Hematopoietic multipotent progenitor cell treated with erythropoietin and hydrocortisone succinate and interleukin-3 and kit ligand, for 4 days (in vitro differentiated cells): ENCODE measurements around the gene NIN.
A peak's percentile ranks its signal among the peaks of the same experiment; 100 is the strongest.
"Not testable (repeated sequence)": the region's sequence is repeated elsewhere in the genome, so short reads cannot be mapped to it uniquely, and the experiment has no call there.

Source experiments
- DNase-seq: peaks from one replicate; pipeline ENCODE4 v3.0.0-alpha.2; 2015

The NIN gene

DNA sequence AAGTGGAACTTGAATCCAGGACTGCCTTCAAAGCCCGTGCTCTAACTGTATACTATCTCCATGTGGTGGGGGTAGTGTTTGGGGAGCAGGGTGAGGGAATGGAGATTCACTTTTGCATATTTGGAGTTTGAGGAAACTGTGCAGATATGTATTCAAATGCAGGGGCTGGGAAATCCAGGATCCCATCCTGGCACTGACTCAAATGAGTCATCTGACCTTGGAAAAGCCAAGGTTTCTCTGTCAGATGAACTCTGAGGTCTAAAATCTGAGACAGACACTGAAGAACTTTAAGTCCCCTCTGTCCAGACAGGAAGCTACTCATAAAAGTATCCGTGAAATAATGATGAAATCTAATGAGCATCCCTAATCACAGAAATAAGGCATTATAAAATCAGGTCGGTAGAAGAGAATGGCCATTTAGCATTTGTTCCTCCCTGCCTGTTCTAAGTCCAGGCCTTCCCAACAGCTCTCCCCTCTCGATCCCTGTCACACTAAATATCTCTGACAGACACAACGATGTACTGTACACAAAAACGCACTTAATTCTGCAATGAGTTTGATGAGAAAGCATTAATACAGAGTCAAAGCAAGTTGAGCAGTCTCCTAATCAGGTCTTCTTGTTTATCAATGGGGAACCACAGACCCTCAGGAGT, 14.4 kb downstream of the NIN start:
- no peak for DNase-seq

DNA sequence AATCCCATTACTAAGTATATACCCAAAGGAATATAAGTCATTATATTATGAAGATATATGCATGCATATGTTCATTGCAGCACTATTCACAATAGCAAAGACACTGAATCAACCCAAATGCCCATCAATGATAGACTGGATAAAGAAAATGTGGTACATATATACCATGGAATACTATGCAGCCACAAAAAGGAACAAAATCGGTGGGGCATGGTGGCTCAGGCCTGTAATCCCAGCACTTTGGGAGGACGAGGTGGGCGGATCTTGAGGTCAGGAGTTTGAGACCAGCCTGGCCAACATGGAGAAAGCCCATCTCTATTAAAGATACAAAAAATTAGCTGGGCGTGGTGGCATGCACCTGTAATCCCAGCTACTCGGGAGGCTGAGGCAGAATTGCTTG, 15.4 kb downstream of the NIN start:
- DNase-seq = not testable (repeated sequence)

DNA sequence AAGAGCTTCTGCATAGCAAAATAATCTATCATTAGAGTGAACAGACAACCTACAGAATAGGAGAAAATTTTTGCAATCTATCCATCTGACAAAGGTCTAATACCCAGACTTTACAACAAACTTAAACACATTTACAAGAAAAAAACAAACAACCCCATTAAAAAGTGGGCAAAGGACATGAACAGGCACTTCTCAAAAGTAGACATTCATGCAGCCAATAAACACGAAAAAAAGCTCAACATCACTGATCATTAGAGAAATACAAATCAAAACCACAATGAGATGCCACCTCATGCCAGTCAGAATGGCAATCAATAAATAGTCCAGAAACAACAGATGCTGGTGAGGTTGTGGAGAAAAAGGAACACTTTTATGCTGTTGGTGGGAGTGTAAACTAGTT, 15.9 kb downstream of the NIN start:
- not testable (repeated sequence) for DNase-seq

DNA sequence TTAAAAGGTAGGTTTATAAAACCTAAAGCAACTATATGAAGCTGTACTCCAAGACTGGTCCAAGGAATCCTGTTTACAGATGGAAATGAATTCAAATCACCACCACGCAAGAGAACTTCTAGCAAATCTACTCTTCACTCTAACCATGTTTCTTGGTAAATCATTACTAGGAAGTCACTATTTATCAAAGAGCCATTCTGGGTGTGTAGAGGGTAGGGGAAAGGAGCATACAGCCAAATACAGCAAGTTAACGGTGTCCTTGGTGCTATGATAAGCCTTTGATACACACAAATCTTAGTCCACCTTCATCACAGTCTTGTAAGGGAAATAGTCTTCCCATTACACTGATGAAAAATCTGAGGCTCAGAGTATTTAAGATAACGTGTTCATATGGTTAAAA, 16.8 kb downstream of the NIN start:
- peak; percentile 23 for DNase-seq

DNA sequence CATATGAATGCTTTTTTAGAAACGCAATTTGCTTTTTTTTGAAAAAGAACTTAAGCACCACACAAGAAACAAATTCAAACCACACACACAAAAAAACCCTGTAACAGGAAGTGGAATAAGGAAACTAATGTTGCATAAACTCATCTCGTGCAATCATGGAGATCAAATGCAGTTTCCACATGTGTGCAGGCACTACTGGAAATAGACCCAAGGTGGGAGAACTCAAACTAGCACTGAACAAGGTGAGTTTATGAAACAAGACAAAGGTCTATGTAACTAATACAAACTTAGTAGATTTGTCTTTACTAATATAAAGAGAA, 17.5 kb downstream of the NIN start:
- DNase-seq = peak; percentile 86

DNA sequence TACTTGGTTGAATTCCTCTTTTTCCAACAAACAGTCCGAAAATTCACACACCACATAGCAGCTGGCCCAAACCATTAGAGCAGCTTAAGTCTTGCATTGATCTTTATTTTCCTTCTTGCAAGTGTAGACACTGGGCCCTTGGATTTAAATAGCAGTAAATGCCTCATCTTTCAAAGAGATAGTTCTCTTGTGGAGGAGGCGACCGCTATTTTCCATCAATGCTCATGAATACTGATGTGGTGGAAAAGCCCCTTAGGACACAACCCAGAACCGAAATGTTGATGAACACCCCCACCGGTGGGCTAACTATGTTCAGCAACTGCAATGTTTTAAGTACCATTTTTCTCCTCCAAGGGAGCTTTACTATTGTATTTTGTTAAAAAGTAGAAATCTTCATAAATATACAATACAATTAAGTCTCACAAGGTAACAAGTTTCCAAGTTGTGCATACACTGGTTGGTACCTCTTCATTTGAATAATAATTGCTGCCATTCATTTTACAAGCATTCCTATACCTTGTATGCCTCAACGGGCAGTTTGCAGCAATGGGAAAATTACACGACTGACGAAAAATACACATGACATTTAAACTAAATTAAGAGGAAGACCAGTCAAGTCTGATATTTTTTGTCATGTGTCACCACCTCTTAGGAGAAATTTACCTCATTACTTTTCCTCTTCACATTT, 18.0 kb downstream of the NIN start:
- DNase-seq = no peak

DNA sequence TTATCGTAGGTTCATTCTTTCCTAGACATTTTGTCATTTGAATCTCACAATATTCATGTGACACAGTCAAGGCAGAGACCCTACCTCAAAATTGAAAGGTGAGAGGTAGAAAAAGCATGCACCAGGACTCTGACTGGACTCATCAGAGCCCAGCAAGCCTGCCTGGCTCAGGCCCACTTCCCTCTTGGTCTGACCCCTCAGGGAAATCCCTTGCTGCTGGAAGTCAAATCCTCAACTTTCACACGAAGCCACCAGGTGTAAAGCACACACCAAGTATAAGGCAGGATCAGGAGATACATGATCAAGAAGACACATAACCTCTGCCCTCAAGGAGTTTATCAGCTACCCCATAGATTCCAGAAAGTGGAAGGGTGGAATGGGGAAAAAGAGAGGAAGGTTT, 18.8 kb downstream of the NIN start:
- DNase-seq = no peak

DNA sequence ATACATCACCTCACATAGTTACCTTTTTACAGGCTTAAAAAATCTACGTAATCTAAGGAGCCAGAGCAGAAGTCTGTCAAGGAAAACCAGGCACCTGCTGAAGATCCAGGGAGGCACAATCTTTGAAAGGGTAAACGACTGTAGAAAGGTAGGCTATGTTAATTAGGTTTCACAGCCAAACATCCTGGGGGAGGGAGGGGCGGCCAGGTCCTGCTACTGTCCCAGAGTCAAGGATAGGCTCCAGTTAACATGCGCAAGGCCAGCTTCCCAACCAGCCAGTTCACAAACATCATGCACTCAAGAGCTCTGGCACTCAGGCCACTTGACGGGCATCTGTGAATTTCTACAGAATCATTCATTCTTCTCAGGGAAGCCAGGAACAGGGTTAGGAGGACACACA, 22.9 kb downstream of the NIN start:
- no peak for DNase-seq

DNA sequence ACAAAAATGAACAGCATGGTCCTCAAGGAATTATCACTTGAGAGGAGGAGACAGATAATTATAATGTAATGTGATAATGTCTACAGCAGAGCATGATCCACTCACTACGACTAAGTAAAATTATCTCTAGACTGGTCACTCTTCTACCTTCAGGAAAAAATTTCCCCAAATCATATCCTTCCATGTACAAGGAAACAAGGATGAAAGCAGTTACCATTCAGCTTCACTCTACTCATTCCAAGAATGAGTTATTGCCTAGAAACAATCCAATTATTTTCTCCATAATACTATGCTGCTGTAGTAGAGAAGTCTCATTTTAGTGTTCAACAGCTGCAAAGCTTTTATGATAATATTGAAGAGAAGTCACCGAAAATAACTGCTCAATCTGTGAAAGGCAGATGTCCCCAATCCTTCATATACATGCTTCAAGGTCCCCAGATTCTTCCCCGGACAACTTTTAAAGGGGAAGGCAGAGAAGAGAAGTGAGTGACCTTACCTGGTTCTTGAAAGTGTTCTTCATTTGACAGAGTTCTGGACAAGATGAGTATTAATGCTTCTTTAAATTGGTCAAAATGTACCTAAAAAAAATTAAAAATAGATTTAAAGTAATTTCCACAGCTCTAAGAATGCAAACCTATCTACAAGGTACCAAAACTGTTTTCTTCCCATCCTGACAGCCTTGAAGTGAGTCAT, 24.6 kb downstream of the NIN start:
- no peak for DNase-seq

DNA sequence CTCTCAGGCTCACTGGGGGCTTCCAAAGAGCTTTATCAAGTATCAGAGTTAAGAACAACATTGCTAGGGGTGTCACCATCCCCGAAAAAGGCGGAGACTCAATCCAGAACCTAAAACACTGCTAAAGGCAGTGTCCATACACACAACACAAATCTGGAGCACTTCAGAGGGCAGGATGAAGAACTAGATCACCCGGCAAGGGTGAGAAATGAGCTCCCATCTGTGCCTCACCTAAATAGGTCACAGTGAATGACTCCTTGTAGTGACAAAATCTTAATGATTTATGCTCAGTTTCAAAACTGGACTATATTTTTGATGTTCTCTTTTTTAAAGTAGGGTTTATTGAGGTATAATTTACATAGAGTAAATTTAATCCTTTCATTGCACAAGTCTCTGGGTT, 25.6 kb downstream of the NIN start:
- no peak for DNase-seq

DNA sequence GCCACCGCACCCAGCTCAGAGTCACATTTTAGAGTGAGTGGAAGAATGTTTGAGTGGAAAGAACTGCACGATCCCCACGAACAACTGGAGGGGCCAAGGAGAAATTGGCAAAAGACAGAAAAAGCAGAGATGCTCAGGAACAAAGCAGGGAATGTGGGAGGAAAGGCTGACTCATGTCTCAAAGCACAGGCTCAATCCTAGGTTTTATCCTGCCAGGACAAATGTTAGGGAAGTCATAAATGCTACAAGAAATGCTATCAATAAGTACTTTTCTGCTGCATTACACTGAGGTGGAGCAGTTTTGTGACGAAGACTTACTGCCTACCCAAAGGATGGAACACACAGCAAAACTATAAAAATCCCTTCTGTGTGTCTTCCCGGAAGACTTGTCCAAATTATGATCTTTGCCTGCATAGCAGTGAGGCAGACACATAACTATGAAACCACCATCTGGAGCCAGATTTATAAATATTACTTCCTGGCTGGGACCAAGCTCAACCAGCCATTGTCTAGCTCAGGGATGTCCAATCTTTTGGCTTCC, 26.7 kb downstream of the NIN start:
- DNase-seq = no peak

DNA sequence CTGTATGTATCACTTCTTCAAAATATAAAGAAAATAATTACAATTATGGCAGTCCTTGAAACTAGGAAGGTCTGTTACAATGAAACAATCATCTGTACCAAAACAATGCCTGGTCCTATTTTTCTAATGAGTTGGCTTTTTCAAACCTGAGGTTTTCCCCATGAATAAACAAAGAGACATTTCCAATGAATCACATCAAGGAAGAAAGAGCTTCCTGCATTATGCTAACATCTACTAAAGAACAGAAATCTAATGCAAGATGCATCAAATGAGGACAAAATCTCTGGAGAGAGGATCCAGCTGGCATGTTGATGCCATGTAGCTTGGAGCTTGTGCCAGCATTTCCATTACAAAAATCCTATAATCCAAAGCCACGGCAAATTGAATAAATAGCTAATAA, 29.3 kb downstream of the NIN start:
- no peak for DNase-seq

DNA sequence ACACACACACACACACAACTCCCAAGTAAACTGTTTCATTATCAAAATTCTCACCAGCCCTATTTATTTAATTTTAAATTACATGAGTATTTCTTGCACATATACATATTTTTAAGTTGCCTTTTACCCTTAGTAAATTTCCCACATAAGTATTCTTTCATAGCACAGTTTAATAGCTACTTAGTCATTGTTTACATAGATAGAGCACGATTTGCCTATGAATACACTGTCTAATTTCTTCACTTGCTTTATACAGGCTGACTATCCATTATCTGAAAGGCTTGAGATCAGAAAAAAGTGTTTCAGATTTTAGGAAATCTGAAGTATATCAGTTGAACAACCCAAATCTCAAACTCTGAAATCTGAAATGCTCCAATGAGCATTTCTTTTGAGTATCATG, 30.9 kb downstream of the NIN start:
- DNase-seq = no peak

DNA sequence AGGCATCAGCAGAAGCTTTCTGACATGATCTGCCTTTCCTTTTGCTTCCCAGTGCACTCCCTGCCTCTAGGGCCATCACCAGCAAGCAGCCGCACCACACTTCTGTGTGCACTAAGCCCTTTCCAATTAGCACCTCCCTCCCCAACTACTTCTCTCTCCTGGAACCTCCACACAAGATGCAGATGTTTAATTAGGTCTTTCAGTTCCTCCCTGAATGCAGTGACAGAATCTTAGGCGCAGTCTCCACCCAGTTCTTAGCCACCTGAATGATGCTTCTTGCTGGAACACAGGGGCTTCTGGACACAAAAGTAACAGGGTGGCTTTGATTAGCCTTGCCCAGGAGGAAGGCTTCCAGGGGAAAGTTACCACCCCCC, 32.9 kb downstream of the NIN start:
- DNase-seq = no peak

DNA sequence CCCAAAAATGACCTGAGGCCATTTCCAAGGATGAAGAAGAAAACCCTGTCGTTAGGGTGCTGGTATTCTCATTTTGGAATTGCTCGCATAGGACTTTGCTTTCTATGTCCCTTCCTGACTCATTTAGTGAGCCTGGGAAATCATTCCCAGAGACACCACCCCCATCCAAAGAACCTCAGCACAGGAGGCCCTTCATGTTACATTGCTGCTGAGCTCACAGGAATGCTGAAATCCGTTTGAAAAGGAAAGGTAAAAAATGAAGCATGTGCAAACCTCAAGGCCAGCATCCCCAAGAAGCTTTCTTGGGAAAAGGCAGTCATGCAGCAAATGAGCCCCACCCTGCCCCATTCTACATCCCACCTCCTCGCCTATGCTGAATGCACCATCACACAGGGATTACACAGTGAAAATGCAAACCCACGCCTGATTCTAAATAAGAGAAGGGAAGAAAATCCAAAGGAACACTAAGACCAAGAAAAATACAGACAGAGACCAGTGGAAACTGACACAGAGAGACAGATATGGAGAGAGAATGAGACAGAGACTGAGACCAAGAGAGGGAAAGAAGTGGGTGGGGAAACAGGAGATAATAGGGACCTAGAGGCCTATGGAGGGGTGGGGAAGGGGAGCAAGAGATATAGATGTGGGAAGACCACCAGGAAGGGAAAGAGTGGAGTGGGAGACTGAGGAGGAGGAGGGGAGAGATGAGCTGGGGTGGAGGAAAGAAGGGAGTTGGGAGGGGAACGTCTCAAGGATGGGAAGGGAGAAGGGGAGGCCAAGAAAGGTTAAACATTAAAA, 33.5 kb downstream of the NIN start:
- DNase-seq = no peak

DNA sequence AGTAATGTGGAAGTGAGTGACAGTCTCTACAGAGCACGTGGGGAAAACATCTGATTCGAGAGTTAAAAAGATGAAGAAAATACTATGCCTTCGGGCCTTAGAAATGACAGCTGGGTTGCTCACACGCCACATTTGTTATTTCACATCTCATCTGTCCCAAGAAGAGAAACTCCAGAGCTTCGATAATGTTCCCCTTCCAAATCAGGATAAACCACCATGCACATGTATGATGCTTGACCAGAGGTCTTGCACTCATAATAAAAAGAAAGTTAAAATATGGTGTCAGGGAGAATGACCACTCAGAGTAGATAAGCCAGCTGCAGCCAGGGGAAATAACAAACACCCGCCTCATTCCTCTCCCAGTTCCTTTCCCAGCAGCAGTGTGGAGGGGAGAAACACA, 34.6 kb downstream of the NIN start:
- DNase-seq = no peak

DNA sequence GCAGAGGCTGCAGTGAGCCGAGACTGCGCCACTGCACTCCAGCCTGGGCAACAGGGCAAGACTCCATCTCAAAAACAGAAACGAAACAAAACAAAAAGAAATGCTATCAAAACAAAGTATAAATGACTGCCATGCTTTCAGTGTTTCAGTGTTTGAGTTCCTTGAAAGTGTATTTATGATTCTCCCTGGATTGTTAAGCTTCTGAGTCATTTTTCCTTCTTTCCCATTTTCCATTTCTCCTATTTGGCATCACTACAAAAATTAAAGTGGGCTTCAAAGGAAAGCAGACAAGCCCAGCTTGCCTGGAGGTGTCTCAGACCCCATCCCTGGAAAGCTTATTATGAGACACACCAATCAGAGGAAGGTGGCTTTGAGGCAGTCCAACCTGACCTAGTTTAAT, 35.1 kb downstream of the NIN start:
- no peak for DNase-seq

DNA sequence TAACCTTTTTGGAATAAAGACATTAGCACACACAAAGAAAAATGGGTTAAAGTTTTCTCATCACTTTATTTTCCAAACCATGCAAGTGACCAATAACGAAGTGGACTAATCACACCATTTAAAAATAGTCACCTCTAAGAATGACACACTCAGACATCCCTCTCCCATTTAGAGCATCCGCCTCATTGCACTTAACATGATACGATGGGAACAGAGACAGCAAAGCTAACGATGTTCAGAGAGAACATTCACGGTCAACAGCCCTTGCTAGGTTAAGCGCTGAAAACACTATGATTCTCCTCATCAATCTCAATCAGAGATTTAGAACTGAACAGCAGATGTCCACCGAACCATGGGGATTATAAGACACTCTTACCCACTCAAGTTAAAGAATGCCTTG, 35.8 kb downstream of the NIN start:
- no peak for DNase-seq

DNA sequence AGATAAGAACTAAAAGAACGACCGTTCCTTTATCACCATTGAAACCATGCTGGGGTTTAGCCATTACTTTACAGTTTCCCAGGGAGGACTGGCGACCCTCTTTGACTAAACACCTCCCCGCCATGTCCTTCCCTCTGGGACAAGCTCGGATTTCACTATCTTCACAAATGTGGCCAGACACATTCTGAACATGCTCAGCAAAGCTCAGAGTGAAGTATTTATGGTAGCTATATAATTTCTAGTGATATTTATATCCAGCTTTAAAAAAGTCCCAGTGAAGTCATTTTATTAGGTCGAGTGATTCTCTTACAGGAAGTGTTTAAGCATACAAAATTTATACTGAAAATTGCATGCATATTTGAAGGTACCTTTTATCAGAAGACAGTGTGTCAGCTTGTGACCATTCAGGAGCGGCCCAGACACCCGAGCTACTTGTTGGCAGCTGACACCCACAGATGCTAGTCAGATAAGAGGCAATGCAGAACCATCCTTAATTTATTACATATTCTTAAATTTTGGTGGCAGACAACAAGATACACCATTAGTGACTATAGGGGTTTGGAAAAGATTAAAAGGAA, 36.8 kb downstream of the NIN start:
- peak; percentile 69 for DNase-seq

DNA sequence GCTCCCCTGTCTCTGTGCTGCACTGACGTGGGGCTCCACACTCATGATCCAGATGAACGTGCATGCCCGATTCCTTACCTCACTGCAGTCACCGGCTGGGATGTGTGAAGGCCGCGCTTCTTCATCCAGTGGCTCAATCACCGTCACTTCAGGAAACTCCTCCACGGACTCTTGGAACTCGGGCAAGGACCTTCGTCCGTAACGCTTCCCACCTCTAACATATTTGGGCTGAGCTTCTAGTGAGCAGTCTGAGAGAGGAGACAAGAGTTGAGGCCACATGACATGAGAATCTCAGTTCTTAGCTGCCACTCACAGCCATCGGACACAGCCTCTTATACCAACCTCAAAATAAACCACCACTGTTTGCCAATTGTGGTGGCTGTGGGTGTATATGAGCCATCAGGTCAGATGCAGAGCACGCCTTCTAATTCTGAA, 38.3 kb downstream of the NIN start:
- no peak for DNase-seq

DNA sequence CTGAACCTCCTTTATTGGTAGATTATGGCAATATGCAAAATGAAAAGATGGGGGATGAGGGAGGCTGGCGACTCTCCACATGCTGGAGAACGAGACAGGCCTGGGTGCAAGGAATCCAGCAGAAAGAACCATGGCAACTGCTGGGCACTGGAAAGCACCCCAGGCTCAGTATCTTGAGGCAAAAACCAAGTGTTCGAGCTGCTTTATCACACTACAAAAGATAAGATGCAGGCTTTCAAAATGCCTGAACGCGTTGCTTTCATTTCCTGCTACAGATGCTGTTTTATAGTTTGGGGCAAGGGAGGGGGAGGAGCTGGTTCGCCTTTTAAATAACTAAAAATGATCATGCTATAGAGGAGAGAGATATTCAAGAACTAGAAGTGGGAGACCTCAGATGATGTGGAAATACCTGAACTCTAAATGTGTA, 38.9 kb downstream of the NIN start:
- DNase-seq = peak; percentile 59

DNA sequence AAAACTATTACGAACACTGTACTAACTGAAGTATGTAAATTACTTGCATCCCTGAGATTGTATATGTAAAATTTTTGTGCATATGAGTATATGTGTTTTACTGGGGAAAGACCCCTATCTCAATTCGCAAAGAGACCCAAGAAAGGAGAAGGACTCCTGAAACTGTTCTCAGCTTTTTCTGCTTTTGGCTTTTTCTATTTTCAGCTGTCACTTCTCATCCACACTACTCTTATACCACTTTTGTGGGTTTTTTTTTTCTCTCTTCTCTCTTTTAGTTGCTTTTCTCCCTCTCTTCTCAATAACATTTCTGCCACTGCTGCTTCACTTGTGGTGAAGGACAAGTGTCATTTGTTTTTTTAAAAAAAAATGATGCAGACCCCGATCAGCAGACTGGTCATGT, 39.8 kb downstream of the NIN start:
- no peak for DNase-seq

DNA sequence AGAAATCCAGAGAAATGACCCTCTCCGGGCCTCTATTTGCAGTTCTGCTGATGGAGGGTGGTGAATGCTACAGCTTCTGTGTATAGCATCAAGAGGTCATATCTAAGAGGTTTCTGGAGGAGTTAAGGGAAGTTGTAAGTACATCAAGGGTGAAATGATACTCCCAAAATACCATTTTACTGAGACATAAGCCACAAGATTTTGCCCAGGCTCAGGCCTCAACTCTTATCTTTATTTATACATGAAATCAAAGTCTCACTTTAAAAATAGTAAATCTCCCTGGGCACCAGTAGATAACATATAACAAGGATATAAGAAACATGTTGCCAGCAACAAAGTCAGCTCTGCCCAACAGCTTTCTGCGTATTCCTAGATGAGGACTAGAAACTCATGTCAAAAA, 40.4 kb downstream of the NIN start:
- peak; percentile 28 for DNase-seq
